Coronary artery (tissue), 2 donors: ENCODE results near the gene PHEX.

Experiments used
- DNase-seq: peaks from one replicate; pipeline ENCODE4 v3.0.0-alpha.2; 2017; ENCODE audit warnings: low spot score
- H3K27ac ChIP-seq, 2 donors: fragments of 200-600 bp; sonication (generic); one replicate each; pipeline ENCODE4 v1.5.1; 2016 to 2019
- H3K4me3 ChIP-seq: fragments of 200-600 bp; sonication (generic); 2 replicates; pipeline ENCODE4 v1.5.1; 2016; ENCODE audit warnings: mild to moderate bottlenecking, moderate library complexity
- CTCF ChIP-seq: fragments of 200-600 bp; sonication (generic); IDR thresholded peaks from one replicate; pipeline ENCODE4 v1.5.1; 2019; ENCODE audit warnings: antibody characterized with exemption

The PHEX gene

DNA sequence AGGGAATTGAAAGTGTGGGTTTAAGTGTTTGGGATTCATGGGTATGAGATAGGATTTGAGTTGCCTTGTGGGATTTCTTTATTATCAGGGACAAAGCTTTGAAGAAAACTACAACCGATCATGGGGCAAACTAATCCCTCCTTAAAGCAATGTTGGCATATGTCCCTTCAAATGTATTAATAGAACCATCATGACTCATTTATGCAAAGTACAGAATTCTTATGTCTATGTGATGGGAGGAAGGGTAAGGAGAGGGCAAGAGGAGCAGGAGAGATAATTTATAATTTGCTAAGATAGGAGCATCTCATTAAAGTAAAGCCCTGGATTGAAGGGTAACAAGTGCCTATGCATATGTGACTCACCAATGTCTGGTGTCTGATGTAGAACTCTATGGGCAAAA, 94.2 kb downstream of the PHEX start:
- no peak for DNase-seq
- H3K4me3 ChIP-seq = no peak overlapping the region
- no peak overlapping the region for H3K27ac ChIP-seq
- TF ChIP-seq CTCF = no peak

- no peak overlapping the region for H3K4me3 ChIP-seq
- DNase-seq = no peak
- no peak overlapping the region for H3K27ac ChIP-seq
- TF ChIP-seq CTCF = no peak
Observed at GRCh38 chrX:22128961-22129360, 96.8 kb downstream of the PHEX start.

- DNase-seq = no peak
- TF ChIP-seq CTCF = no peak
- no peak overlapping the region for H3K27ac ChIP-seq
Observed at GRCh38 chrX:22134681-22135080, 102.6 kb downstream of the PHEX start.

GRCh38 chrX:22135171-22135711, 103.1 kb downstream of the PHEX start:
- no peak for TF ChIP-seq CTCF
- H3K27ac ChIP-seq = no peak overlapping the region
- no peak overlapping the region for H3K4me3 ChIP-seq
- DNase-seq = no peak

More at GRCh38 chrX:22134681-22135080, 102.6 kb downstream of the PHEX start:
- no peak overlapping the region for H3K4me3 ChIP-seq

DNA sequence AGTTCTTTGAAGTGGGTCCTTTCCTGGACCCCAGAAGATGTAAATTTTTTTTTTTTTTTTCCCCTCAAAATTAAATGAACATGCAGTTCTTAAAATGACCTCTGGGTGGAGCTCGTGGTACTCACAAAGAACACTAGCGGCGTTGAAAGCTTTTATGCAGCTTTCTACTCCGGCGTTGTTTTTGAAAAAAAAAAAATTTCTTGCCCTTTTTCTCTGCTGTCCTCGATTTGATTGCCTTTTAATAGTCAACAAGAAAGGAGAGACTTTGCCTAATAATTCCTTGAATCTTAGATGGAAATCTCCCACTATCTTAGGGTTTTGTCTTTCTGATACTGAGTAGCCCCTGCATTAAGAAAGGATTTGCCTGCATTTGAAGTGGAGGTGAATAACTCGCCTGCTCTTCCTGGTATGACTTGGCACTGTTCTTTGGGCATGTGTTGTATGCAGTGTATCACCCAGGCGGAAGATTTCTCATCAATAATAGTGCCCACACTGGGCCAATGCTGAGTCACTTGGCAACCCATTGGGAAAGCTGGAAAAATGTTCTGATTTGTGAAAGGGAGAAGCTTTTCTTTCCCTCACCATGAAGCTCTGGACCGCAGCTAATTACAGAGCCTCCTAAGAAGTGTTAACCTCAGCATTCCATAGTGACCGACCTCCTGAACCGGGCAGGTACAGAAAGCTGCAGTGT, 104.0 kb downstream of the PHEX start:
- Histone ChIP-seq H3K4me3 (peak overlapping the region; percentile 30), H3K27ac (no peak overlapping the region)
- peak; percentile 67 for TF ChIP-seq CTCF
- no peak for DNase-seq

DNA sequence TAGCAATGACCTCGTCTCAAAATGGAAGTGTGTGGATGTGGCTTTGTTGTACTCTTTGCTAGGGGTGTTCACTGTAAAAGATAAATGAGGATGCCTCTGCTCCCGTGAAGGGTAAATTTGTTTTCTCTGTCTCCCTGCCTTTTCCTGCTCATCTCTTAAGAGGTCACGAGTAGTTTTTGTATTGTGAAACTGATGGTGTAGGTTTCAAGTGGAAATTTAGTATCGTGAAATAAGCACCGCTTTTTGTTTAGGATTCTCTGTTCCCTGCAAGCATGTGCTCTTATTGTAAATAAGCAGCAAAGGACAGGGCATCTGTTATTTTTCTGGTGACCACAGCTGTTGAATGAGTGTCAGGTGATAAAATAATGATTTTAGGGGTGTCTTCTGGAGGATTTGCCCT, 104.6 kb downstream of the PHEX start:
- Histone ChIP-seq H3K27ac (no peak overlapping the region), H3K4me3 (no peak overlapping the region)
- TF ChIP-seq CTCF = no peak
- DNase-seq = no peak

DNA sequence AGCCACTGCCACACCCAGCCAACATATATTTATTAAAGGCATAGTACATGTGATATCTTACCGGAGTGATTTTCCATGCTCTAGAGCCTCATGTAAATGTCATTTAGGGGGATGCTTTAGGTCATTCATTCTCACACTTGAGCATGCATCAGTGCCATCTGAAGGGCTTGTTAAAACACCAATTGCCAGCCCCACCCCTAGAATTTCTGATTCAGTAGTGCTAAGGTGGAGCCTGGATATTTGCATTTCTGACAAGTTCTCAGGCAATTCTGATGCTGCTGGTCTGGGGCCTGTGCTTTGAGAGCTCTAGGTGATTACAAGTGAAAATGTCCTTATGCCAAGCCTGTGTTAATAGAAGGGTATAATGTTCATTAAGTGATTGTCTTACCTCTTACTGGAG, 107.7 kb downstream of the PHEX start:
- no peak for DNase-seq
- Histone ChIP-seq H3K27ac (no peak overlapping the region), H3K4me3 (no peak overlapping the region)
- no peak for TF ChIP-seq CTCF
